GM12873 (cell line): ENCODE measurements around the gene TCF7L2.

ENCODE experiments used
- CTCF ChIP-seq: IDR thresholded peaks from 2 replicates; pipeline ENCODE4 v1.5.1; 2012; ENCODE audit warnings: low read depth, mild to moderate bottlenecking, moderate library complexity, low read length, control low read depth; ENCODE audit not compliant: insufficient read depth; ENCODE audit errors: missing control alignments

TCF7L2 gene

GRCh38 chr10:113073549-113074189, 123.6 kb downstream of the TCF7L2 start:
- TF ChIP-seq CTCF: no peak

- TF ChIP-seq CTCF: no peak
These were observed 126.9 kb downstream of the TCF7L2 start for GRCh38 chr10:113076949-113077348.

- no peak for TF ChIP-seq CTCF
These were observed 128.3 kb downstream of the TCF7L2 start for GRCh38 chr10:113078282-113078907.

GRCh38 chr10:113080061-113080924, 130.2 kb downstream of the TCF7L2 start:
- TF ChIP-seq CTCF: no peak

- TF ChIP-seq CTCF: no peak
These were observed 130.8 kb downstream of the TCF7L2 start for GRCh38 chr10:113080925-113081229.

GRCh38 chr10:113084031-113084430, 134.0 kb downstream of the TCF7L2 start:
- TF ChIP-seq CTCF: no peak

- TF ChIP-seq CTCF: no peak
These were observed 135.7 kb downstream of the TCF7L2 start for GRCh38 chr10:113085776-113086175.
